HG03066 (cell line): ENCODE results near the gene RPL14.

Experiments
- ATAC-seq: cut with Tn5 transposase; IDR thresholded peaks from one replicate; pipeline ENCODE4 v1.9.1; 2021; ENCODE audit warnings: low read depth; ENCODE audit not compliant: unreplicated experiment

The RPL14 gene

DNA sequence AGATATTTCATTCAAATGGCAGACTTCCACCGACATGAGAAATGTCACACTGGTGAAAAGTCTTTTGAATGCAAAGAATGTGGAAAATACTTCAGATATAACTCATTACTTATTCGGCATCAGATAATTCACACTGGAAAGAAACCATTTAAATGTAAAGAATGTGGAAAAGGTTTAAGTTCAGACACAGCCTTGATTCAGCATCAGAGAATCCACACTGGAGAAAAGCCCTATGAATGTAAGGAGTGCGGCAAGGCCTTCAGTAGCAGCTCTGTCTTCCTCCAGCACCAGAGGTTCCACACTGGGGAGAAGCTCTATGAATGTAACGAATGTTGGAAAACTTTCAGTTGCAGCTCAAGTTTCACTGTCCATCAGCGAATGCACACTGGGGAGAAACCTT lies 59.1 kb downstream of the RPL14 start:
- no peak for ATAC-seq

DNA sequence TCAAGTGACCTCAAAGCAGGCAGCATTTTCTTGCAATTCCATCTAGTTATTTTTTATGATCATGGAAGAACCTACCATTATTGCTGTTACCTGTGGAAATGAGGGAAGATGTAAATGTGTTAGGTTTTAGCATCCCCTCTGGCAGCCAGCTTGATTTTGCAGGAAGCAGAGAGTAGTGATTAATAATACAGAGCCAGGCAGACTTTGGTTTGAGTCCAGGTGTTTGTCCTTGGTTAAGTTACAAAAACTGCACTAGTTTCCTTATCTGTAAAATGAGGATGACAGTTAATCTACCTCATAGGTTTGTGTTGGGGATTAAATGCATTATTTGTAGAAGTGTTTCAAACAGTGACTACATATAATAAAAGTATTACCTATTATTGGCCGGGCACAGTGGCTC lies 60.9 kb downstream of the RPL14 start:
- no peak for ATAC-seq
